NCI-H748 treated with DMSO at 0.1 percent for 48 hours (cell line): Measurements from ENCODE around the gene PNPLA2.

ENCODE experiments used
- DNase-seq: peaks from one replicate; lab custom pipeline; 2025; lab: John Stamatoyannopoulos, UW

The PNPLA2 gene

DNA sequence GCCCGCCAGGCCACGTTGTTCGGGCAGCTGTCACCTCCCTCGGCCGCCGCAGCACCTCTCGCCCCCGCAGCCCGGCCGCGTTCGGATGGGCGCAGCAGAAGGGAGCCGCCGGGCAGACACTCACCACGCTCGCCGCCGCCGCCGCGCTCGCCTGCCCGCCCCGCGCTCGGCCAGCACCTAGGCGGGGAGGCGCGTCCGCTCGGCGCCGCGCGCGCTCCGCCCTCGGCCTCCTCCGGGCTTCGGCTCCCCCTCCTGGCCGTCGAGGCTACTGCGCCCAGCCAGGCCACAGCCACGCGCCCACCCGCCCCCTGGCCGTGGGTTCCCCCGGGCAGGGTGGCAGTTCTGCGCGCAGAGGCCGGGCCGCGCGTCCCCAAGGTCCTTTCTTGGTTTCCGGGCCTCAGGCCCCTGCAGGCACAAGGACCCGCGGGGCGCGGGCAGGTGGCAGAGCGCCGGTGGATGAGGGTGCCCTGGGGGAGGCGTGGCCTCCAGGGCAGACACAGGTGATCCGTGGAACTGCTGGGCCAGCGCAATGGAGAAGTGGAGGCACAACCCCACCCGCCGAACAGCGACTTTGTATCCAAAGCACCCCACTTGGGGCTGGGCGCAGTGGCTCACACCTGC, 20.5 kb upstream of the PNPLA2 start, which contains the start of gene SLC25A22:
TSS of gene SLC25A22 (minus strand) at position 189 of the 621 bp plus-strand sequence. CDS start 3,275 bp downstream, outside the sequence.
- DNase-seq, result peak; percentile 56

GRCh38 chr11:799641-800316, 18.9 kb upstream of the PNPLA2 start:
- no peak for DNase-seq

- no peak for DNase-seq
Observed at GRCh38 chr11:800473-800872, 18.2 kb upstream of the PNPLA2 start.

DNA sequence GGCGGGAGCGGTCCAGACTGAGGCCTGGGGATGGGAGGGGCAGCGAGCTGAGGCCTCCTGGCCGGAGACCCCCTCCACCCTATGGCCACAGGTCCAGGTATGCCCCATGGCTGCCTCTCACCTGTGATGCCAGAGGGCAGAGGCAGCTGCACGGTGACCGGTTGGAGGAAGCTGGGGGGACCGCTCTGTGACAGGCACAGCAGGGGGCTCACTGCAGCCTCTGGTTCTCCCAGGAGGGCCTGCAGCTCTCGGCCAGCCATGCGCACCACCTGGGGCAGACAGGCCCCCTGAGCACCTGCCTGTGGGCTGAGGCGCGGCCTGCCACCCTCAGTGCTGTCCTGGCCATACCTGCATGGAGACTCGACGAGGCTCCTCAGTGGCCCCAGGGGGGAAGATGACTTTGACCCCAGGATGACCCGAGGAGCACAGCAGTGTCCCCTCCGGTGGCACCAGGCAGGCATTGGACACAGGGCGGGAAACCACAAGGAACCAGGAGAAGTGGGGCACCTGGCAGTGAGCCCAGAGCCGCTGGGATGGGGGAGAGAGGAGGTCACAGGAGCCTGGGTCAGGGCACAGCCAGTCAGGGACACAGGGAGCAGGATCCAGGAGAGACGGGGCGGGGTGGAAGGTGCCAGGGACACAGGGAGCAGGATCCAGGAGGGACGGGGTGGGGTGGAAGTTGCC, 17.5 kb upstream of the PNPLA2 start:
- no peak for DNase-seq

- no peak for DNase-seq
Observed at GRCh38 chr11:802018-802617, 16.6 kb upstream of the PNPLA2 start.

GRCh38 chr11:802693-803466, 15.8 kb upstream of the PNPLA2 start:
- DNase-seq, result no peak

- DNase-seq, result no peak
Observed at GRCh38 chr11:803467-803742, 15.3 kb upstream of the PNPLA2 start.

GRCh38 chr11:803770-804598, 14.7 kb upstream of the PNPLA2 start:
- DNase-seq, result peak; percentile 29

GRCh38 chr11:804599-804964, 14.1 kb upstream of the PNPLA2 start:
- no peak for DNase-seq

DNA sequence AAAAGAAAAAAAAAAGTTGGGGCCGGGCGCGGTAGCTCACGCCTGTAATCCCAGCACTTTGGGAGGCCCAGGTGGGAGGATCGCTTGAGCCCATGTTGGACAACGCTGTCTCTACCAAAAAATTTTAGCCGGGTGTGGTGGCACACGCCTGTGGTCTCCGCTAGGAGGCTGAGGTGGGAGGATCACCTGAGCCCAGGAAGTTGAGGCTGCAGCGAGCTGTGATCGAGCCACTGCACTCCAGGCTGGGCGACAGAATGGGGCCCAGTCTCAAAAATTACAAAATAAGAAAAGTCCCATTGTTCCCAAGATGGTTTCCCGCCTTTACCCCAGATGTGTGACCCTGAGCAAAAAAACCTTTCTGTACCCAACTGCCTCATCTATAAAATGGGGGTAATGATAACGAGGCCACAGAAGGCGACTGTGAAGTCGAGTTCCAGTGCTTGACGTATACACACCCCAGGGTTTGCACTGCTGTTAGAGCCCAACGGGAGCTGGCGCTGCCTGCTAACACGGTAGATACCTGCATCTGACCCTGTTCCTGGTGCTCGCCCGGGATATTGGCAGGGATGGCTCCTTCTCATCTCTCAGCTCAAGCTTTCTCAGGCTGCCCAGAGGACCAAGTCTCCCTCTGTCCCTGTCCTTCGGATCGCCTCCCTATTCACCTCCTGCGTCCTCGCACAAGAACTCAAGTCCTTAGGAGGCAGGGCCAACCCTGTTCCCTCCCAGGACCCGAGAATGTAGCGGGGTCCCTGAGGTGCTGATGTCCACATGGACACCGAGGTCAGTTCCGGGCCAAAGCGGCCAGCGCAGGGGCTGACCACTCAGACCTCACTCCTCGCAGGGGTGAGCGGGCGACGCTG, 10.1 kb upstream of the PNPLA2 start:
- no peak for DNase-seq

- DNase-seq, result peak; percentile 88
Observed at GRCh38 chr11:809287-810039, 9.3 kb upstream of the PNPLA2 start, which contains the start of gene RPLP2. TSS of gene RPLP2 (plus strand) at chr11:809967. CDS start at chr11:810235, 268 bp downstream.

DNA sequence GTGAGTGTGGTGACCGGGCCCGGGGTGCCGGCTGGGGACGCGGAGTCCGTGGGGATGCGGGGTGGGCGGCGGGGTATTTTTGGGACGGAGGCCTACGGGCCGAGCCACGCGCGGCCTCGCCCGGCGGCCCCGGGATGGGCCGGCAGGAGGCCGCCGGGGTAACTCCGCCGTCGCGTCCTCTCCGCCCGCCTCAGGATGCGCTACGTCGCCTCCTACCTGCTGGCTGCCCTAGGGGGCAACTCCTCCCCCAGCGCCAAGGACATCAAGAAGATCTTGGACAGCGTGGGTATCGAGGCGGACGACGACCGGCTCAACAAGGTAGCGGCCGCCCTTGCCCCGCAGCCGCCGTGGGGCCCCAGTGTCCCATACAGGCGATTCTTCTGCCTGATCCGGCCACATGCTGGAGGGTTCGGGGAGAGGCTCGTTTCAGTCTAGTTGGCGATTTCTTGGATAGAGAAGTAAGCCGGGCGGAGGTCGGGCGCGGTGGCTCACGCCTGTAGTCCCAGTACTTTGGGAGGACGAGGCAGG, 8.6 kb upstream of the PNPLA2 start:
- no peak for DNase-seq

- DNase-seq, result no peak
Observed at GRCh38 chr11:811446-812245, 7.1 kb upstream of the PNPLA2 start.

- no peak for DNase-seq
Observed at GRCh38 chr11:812390-812789, 6.3 kb upstream of the PNPLA2 start.

DNA sequence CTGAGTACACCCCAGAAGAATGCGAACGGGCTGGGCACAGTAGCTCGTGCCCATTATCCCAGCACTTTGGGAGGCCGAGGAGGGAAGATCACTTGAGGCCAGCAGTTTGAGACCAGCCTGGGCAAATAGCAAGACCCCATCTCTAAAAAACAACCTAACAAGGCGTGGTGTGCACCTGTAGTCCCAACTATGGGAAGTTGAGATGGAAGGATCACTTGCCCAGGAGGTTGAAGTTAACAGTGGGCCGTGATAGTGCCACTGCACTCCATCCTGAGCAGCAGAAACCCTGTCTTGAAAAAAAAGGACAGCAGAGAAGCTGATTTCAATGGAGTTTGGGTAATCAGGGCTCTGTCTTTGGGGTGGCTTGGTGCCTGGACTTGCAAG, 5.7 kb upstream of the PNPLA2 start:
- DNase-seq, result no peak

DNA sequence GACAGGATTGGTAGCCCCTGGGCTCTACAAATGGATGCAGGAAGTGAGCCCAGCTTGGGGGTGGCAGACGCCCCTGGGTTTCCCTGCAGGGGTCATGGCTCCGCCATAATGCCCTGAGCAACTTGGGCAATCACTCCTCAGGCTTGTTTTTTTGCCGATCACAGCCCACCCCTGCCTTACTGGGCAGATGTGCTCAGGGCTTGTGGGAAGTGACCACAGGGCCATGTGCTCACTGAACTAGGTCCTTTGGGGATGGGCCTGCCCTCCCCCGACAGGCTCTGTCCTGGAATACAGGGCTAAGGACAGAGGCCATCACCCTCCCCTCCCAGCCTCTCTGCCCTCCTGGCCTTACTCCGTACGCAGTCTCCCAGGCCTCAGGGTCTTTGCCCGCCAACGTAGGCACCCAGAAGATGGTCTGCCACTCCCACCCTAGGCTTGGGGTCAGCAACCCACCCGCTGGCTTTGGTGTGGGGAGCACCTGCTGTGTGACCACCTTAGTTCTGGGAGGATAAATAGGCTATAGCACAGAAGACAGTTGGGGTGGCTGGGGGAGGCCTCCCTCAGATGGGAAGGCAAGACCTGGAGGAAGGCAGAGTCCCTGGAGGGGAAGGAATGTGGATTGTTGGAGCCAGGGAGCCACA, 5.1 kb upstream of the PNPLA2 start:
- no peak for DNase-seq

GRCh38 chr11:815675-816432, 2.9 kb upstream of the PNPLA2 start:
- DNase-seq, result no peak
